NT2/D1 (cell line): ENCODE measurements around the gene FAM193A.

ENCODE experiments used
- YY1 ChIP-seq: IDR thresholded peaks from 2 replicates; pipeline ENCODE4 v1.6.1; 2011; ENCODE audit not compliant: insufficient read length, insufficient read depth
- ZNF274 ChIP-seq: IDR thresholded peaks from 2 replicates; pipeline ENCODE4 v1.6.1; 2011; ENCODE audit warnings: mild to moderate bottlenecking, low read depth, low read length

GRCh38 chr4:2741626-2742025 is 205.2 kb downstream of the FAM193A start:
- TF ChIP-seq ZNF274 (no peak), YY1 (no peak)
